OCI-LY1 (cell line): ENCODE results near the gene KCNIP4.
"Not testable (repeated sequence)": the region's sequence is repeated elsewhere in the genome, so short reads cannot be mapped to it uniquely, and the experiment has no call there.

Experiments used
- H2AFZ ChIP-seq: fragments of 200-600 bp; sonication (generic), shearing (Covaris generic); 2 replicates; pipeline ENCODE4 v1.6.0; 2014; ENCODE audit warnings: antibody characterized with exemption, mild to moderate bottlenecking, low read length
- H3F3A ChIP-seq: fragments of 200-600 bp; sonication (generic), shearing (Covaris generic); 2 replicates; pipeline ENCODE4 v1.6.0; 2014; ENCODE audit warnings: mild to moderate bottlenecking, antibody characterized with exemption, low read length, moderate library complexity; ENCODE audit not compliant: insufficient read depth
- H3K27ac ChIP-seq: fragments of 200-600 bp; sonication (generic); 2 replicates; pipeline ENCODE4 v1.5.1; 2014; ENCODE audit warnings: low read length, mixed run types, mild to moderate bottlenecking, low read depth; ENCODE audit not compliant: poor library complexity, severe bottlenecking
- H3K27me3 ChIP-seq: fragments of 200-600 bp; sonication (generic); 2 replicates; pipeline ENCODE4 v1.6.0; 2014; ENCODE audit warnings: antibody characterized with exemption, mild to moderate bottlenecking, low read length, moderate library complexity; ENCODE audit not compliant: insufficient read depth
- H3K36me3 ChIP-seq: fragments of 200-600 bp; sonication (generic); 2 replicates; pipeline ENCODE4 v1.6.1; 2014; ENCODE audit warnings: mild to moderate bottlenecking, antibody characterized with exemption, low read length, moderate library complexity, mixed read lengths; ENCODE audit not compliant: insufficient read depth
- H3K4me1 ChIP-seq: fragments of 200-600 bp; sonication (generic); 2 replicates; pipeline ENCODE4 v1.5.1; 2014; ENCODE audit warnings: mild to moderate bottlenecking, low read length, moderate library complexity; ENCODE audit not compliant: insufficient read depth, severe bottlenecking
- H3K4me2 ChIP-seq: fragments of 200-600 bp; sonication (generic), shearing (Covaris generic); 2 replicates; pipeline ENCODE4 v1.6.1; 2014; ENCODE audit warnings: low read length
- H3K4me3 ChIP-seq: fragments of 200-600 bp; sonication (generic); 2 replicates; pipeline ENCODE4 v1.5.1; 2014; ENCODE audit warnings: low read length, low read depth, mild to moderate bottlenecking, mixed read lengths; ENCODE audit not compliant: poor library complexity, severe bottlenecking
- H3K79me2 ChIP-seq: fragments of 200-600 bp; shearing (Covaris generic); 2 replicates; pipeline ENCODE4 v1.6.1; 2016; ENCODE audit warnings: mixed run types, low read length, mixed read lengths; ENCODE audit not compliant: insufficient read depth
- H3K9ac ChIP-seq: fragments of 200-600 bp; sonication (generic), shearing (Covaris generic); 2 replicates; pipeline ENCODE4 v1.6.1; 2014; ENCODE audit warnings: mild to moderate bottlenecking, low read length, mixed read lengths
- H3K9me2 ChIP-seq: fragments of 200-600 bp; sonication (generic), shearing (Covaris generic); 2 replicates; pipeline ENCODE4 v1.6.1; 2014; ENCODE audit warnings: low read depth, mild to moderate bottlenecking, low read length, mixed read lengths
- H3K9me3 ChIP-seq: fragments of 200-600 bp; shearing (Covaris generic); 2 replicates; pipeline ENCODE4 v1.6.1; 2014; ENCODE audit warnings: low read length, mixed read lengths
- H4K20me1 ChIP-seq: fragments of 200-600 bp; sonication (generic), shearing (Covaris generic); 2 replicates; pipeline ENCODE4 v1.6.0; 2016; ENCODE audit warnings: mild to moderate bottlenecking, low read length; ENCODE audit not compliant: insufficient read depth
- CTCF ChIP-seq: fragments of 200-600 bp; sonication (generic), shearing (Covaris generic); IDR thresholded peaks from 2 replicates; pipeline ENCODE4 v1.5.1; 2017; ENCODE audit warnings: mild to moderate bottlenecking, antibody characterized with exemption, low read length, moderate library complexity, mixed read lengths
- EZH2 ChIP-seq: fragments of 200-600 bp; sonication (generic), shearing (Covaris generic); IDR thresholded peaks from 2 replicates; pipeline ENCODE4 v1.8.0; 2017; ENCODE audit warnings: borderline replicate concordance, mixed run types, mild to moderate bottlenecking, antibody characterized with exemption, low read length, moderate library complexity, mixed read lengths

KCNIP4 gene

GRCh38 chr4:21363701-21364100 lies 584.9 kb downstream of the KCNIP4 start:
- Histone ChIP-seq H3K4me2 (no peak overlapping the region), H3K9me3 (no peaks in the 10 kb centered on the region), H3K4me1 (no peaks in the 10 kb centered on the region), H3F3A (no peaks in the 10 kb centered on the region), H2AFZ (no peak overlapping the region), H3K4me3 (no peak overlapping the region), H3K79me2 (no peaks in the 10 kb centered on the region), H3K27ac (no peak overlapping the region), H4K20me1 (no peaks in the 10 kb centered on the region), H3K36me3 (no peaks in the 10 kb centered on the region), H3K9me2 (no peaks in the 10 kb centered on the region), H3K9ac (no peak overlapping the region), H3K27me3 (no peaks in the 10 kb centered on the region)
- TF ChIP-seq EZH2 (no peak), CTCF (no peak)

- not testable (repeated sequence) for H3K4me1 ChIP-seq, H3K4me2 ChIP-seq, H3K9ac ChIP-seq, H3K9me3 ChIP-seq, H3K27ac ChIP-seq, H3K36me3 ChIP-seq, H4K20me1 ChIP-seq, H3K4me3 ChIP-seq, H3K79me2 ChIP-seq, H3K27me3 ChIP-seq, H3K9me2 ChIP-seq, H3F3A ChIP-seq, H2AFZ ChIP-seq
Measured at GRCh38 chr4:21352354-21352753, 596.2 kb downstream of the KCNIP4 start.

GRCh38 chr4:21347142-21347541 lies 601.4 kb downstream of the KCNIP4 start:
- H3K36me3 ChIP-seq = no peaks in the 10 kb centered on the region
- H3K9ac ChIP-seq = no peak overlapping the region
- H3K4me1 ChIP-seq = no peaks in the 10 kb centered on the region
- H4K20me1 ChIP-seq = no peaks in the 10 kb centered on the region
- H2AFZ ChIP-seq = no peak overlapping the region
- H3K79me2 ChIP-seq = no peaks in the 10 kb centered on the region
- TF ChIP-seq CTCF = no peak
- H3K27ac ChIP-seq = no peak overlapping the region
- H3K4me2 ChIP-seq = no peak overlapping the region
- no peaks in the 10 kb centered on the region for H3K9me2 ChIP-seq
- H3K9me3 ChIP-seq = no peaks in the 10 kb centered on the region
- H3F3A ChIP-seq = no peaks in the 10 kb centered on the region
- H3K27me3 ChIP-seq = no peaks in the 10 kb centered on the region
- H3K4me3 ChIP-seq = no peak overlapping the region

GRCh38 chr4:21327976-21328700 lies 620.4 kb downstream of the KCNIP4 start:
- H3K36me3 ChIP-seq = no peaks in the 10 kb centered on the region
- H3K27me3 ChIP-seq = no peaks in the 10 kb centered on the region
- no peak overlapping the region for H2AFZ ChIP-seq
- no peaks in the 10 kb centered on the region for H3K4me1 ChIP-seq
- no peaks in the 10 kb centered on the region for H3F3A ChIP-seq
- H3K4me2 ChIP-seq = no peak overlapping the region
- H3K9me3 ChIP-seq = no peaks in the 10 kb centered on the region
- H3K9me2 ChIP-seq = no peaks in the 10 kb centered on the region
- H3K79me2 ChIP-seq = no peaks in the 10 kb centered on the region
- H4K20me1 ChIP-seq = no peaks in the 10 kb centered on the region
- TF ChIP-seq CTCF = no peak
- no peak overlapping the region for H3K4me3 ChIP-seq
- no peak overlapping the region for H3K9ac ChIP-seq
- no peak overlapping the region for H3K27ac ChIP-seq
